ENCODE measurements around the gene G6PC2. TPM values are rescaled to one million over a fixed set of nuclear protein-coding genes. Genes with fewer than 3 reads are reported as not detected.

The G6PC2 gene
- total RNA-seq, 1 donor from 2014 or later = not detected

- H3K27ac ChIP-seq = no peak overlapping the region
Observed at GRCh38 chr2:168907940-168908662, 7.0 kb downstream of the G6PC2 start.

GRCh38 chr2:168910330-168910729 is 9.2 kb downstream of the G6PC2 start:
- no peaks in the 10 kb centered on the region for H3K36me3 ChIP-seq
- peaks cover 7% of the 10 kb centered on the region for H3K27me3 ChIP-seq (ENCODE audit: low read depth)
- H3K4me3 ChIP-seq = no peak overlapping the region
- no peak for DNase-seq
- no peak for TF ChIP-seq CTCF (IDR thresholded peaks at IDR 0.05)
- peaks cover 7% of the 10 kb centered on the region for H3K4me1 ChIP-seq
- no peak overlapping the region for H3K27ac ChIP-seq
- ATAC-seq = no peak
- intact Hi-C loops (cut with DNase I) = no loop called here
- no peaks in the 10 kb centered on the region for H3K9me3 ChIP-seq

More at GRCh38 chr2:168907940-168908662, 7.0 kb downstream of the G6PC2 start:
- H3K4me1 ChIP-seq = peaks cover 7% of the 10 kb centered on the region
- ATAC-seq (no peak), DNase-seq (no peak)
- no peak for TF ChIP-seq CTCF (IDR thresholded peaks at IDR 0.05)
- H3K36me3 ChIP-seq = no peaks in the 10 kb centered on the region
- H3K4me3 ChIP-seq = no peak overlapping the region
- H3K9me3 ChIP-seq = no peaks in the 10 kb centered on the region
- intact Hi-C loops (cut with DNase I) = no loop called here
- peaks cover 7% of the 10 kb centered on the region for H3K27me3 ChIP-seq (ENCODE audit: low read depth)

GRCh38 chr2:168912466-168912865 is 11.4 kb downstream of the G6PC2 start:
- no peak for ATAC-seq
- DNase-seq = no peak
- Histone ChIP-seq H3K27ac (no peak overlapping the region), H3K9me3 (no peaks in the 10 kb centered on the region), H3K4me1 (peaks cover 7% of the 10 kb centered on the region), H3K4me3 (no peak overlapping the region), H3K27me3 (ENCODE audit: low read depth) (peaks cover 7% of the 10 kb centered on the region), H3K36me3 (no peaks in the 10 kb centered on the region)
- intact Hi-C loops (cut with DNase I) = no loop called here
- TF ChIP-seq CTCF (IDR thresholded peaks at IDR 0.05) = no peak

GRCh38 chr2:168912901-168913369 is 11.8 kb downstream of the G6PC2 start:
- intact Hi-C loops (cut with DNase I) = no loop called here
- peak in 1 of 2 donors; percentile 32 for ATAC-seq

GRCh38 chr2:168913495-168913894 is 12.4 kb downstream of the G6PC2 start:
- ATAC-seq (no peak), DNase-seq (no peak)
- H3K27ac ChIP-seq = no peak overlapping the region
- peaks cover 7% of the 10 kb centered on the region for H3K4me1 ChIP-seq
- H3K36me3 ChIP-seq = no peaks in the 10 kb centered on the region
- no peak overlapping the region for H3K4me3 ChIP-seq
- peaks cover 7% of the 10 kb centered on the region for H3K27me3 ChIP-seq (ENCODE audit: low read depth)
- no peaks in the 10 kb centered on the region for H3K9me3 ChIP-seq
- intact Hi-C loops (cut with DNase I) = no loop called here
- TF ChIP-seq CTCF (IDR thresholded peaks at IDR 0.05) = no peak

More at GRCh38 chr2:168912901-168913369, 11.8 kb downstream of the G6PC2 start:
- Histone ChIP-seq H3K27ac (no peak overlapping the region), H3K36me3 (no peaks in the 10 kb centered on the region), H3K4me1 (peaks cover 7% of the 10 kb centered on the region), H3K9me3 (no peaks in the 10 kb centered on the region), H3K27me3 (ENCODE audit: low read depth) (peaks cover 7% of the 10 kb centered on the region), H3K4me3 (no peak overlapping the region)
- DNase-seq = no peak
- no peak for TF ChIP-seq CTCF (IDR thresholded peaks at IDR 0.05)
